Measurements from ENCODE around the gene UNCX.
A peak's percentile ranks its signal among the peaks of the same experiment; 100 is the strongest.
"Not testable (repeated sequence)": the region's sequence is repeated elsewhere in the genome, so short reads cannot be mapped to it uniquely, and the experiment has no call there.

Gene UNCX

DNA sequence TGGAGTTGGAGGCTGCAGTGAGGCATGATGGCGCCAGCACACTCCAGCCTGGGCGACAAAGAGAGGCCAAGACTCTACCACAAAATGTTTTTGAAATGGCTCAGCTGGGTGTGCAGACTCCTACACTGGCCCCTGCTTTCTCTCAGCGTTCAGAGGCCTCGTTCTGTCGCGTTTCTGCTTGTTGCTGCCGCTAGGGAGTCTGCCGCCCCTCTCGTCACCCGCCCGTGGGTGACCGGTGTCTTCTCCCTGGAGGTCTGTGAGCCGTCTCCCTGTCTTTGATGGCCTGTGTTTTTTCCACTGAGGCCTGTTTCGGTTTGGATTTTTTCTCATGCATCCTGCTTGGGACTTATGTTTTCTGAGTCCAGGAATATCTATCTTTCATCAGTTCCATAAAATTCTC lies 23.6 kb upstream of the UNCX start:
- H3K4me3 Mint-ChIP-seq = no peak overlapping the region

DNA sequence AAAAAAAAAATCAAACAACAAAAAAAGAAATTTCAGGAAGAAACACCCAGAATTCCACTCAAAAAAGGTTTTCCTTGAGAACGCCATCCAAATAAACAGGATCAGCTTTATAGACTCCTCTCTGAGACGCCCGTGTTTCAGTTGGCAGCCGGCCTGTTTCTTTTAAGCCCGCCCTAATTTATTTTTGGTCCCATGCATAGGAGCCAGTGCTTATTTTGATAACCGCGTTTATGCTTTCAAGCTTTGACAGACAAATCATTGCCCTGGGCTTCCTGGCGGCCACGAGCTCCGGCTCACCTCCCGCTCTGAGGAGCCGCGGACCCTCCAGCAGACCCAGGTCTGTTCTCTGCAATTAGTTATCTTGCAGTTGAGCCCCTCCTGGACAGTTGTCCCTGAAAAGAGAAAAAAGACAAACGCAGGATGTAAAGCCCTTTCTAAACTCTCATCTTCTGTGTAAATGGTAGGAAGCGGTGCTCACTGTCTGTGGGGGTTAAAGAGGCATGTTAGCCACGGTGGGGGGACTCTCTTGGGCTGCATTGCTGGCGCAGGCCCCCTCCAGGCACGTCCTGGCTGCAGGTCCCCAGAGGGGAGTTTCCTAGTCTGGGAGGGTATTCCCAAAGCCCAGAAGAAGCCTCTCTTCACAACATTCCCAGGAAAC lies 22.2 kb upstream of the UNCX start:
- no peak for DNase-seq
- ATAC-seq = no peak
- peak overlapping the region in 1 of 2 donors; percentile 29 for H3K4me3 Mint-ChIP-seq
- no peaks in the 10 kb centered on the region for H3K9me3 Mint-ChIP-seq
- H3K4me1 Mint-ChIP-seq = peaks cover 5% of the 10 kb centered on the region
- H3K27me3 Mint-ChIP-seq = peaks cover 58% of the 10 kb centered on the region
- no peak overlapping the region for H3K27ac Mint-ChIP-seq

More for the DNA sequence above, 23.6 kb upstream of the UNCX start:
- Mint-ChIP-seq H3K9me3 (no peaks in the 10 kb centered on the region), H3K27ac (no peak overlapping the region), H3K4me1 (peaks cover 5% of the 10 kb centered on the region), H3K27me3 (peaks cover 51% of the 10 kb centered on the region)
- no peak for ATAC-seq
- no peak for DNase-seq

- Mint-ChIP-seq H3K27ac (no peak overlapping the region), H3K27me3 (peaks cover 64% of the 10 kb centered on the region), H3K4me1 (peaks cover 5% of the 10 kb centered on the region), H3K9me3 (no peaks in the 10 kb centered on the region), H3K4me3 (no peak overlapping the region)
- no peak for ATAC-seq
- no peak for DNase-seq
Observed at GRCh38 chr7:1210979-1211608, 21.6 kb upstream of the UNCX start.

GRCh38 chr7:1211611-1212010 lies 21.1 kb upstream of the UNCX start:
- Mint-ChIP-seq H3K27ac (no peak overlapping the region), H3K9me3 (no peaks in the 10 kb centered on the region), H3K4me1 (peaks cover 5% of the 10 kb centered on the region), H3K27me3 (peaks cover 68% of the 10 kb centered on the region), H3K4me3 (no peak overlapping the region)
- DNase-seq (no peak), ATAC-seq (no peak)

DNA sequence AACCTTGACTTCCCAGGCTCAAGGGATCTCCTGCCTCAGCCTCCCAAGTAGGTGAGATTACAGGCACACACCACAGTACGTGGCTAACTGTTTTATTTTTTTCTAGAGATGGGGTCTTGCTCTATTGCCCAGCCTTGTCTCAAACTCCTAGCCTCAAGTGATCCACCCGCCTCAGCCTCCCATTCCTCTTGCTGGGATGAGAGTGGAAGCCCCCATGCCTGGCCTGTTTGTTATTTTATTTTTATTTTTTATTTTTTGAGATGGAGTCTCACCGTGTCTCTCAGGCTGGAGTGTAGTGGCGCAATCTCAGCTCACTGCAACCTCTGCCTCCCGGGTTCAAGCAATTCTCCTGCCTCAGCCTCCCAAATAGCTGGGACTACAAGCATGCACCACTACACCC lies 20.6 kb upstream of the UNCX start:
- ATAC-seq, H3K9me3 Mint-ChIP-seq, DNase-seq, H3K4me3 Mint-ChIP-seq, H3K27ac Mint-ChIP-seq, H3K4me1 Mint-ChIP-seq: not testable (repeated sequence)
- H3K27me3 Mint-ChIP-seq = peaks cover 72% of the 10 kb centered on the region

GRCh38 chr7:1214516-1214915 lies 18.2 kb upstream of the UNCX start:
- no peak for ATAC-seq

DNA sequence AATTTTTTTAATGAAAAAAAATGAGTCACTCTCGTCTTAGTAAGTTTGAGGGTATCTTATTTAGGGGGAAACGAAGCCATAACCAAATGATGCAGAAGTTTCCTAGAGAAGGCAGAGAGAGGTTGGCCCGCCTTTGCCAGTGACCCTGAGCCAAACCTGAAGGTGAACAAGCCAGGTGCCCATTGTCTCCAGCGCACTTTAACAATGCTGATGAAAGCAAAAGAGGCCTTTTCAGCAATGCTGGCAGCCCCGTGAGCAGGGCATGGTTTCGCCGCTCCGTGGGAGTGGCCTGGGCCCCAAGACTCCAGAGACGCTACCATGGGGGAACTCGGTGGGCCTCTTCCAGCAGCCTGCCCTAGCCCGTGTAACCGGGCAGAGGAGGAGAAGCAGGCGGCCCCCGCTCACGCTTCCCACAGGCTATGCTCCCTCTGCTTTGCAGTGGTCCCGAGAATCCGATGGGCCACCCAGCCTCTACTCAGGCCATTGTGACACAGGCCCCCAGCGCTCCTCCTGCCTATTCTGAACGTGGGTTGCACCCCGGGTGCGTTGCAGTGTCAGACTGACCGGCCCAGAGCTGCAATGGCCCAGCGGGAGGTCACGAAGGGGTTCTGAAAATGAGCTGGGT lies 14.0 kb upstream of the UNCX start:
- H3K27ac Mint-ChIP-seq = no peak overlapping the region
- peaks cover 2% of the 10 kb centered on the region for H3K4me1 Mint-ChIP-seq
- H3K27me3 Mint-ChIP-seq = peaks cover 90% of the 10 kb centered on the region
- ATAC-seq (no peak), DNase-seq (no peak)
- no peak overlapping the region for H3K4me3 Mint-ChIP-seq
- H3K9me3 Mint-ChIP-seq = no peaks in the 10 kb centered on the region

More at GRCh38 chr7:1214516-1214915, 18.2 kb upstream of the UNCX start:
- H3K4me3 Mint-ChIP-seq = no peak overlapping the region
- no peak overlapping the region for H3K27ac Mint-ChIP-seq
- no peak for DNase-seq
- peaks cover 85% of the 10 kb centered on the region for H3K27me3 Mint-ChIP-seq
- H3K9me3 Mint-ChIP-seq = no peaks in the 10 kb centered on the region
- peaks cover 5% of the 10 kb centered on the region for H3K4me1 Mint-ChIP-seq

- no peak for ATAC-seq
- H3K27me3 Mint-ChIP-seq = peaks cover 90% of the 10 kb centered on the region
Observed at GRCh38 chr7:1219498-1219897, 13.2 kb upstream of the UNCX start.

DNA sequence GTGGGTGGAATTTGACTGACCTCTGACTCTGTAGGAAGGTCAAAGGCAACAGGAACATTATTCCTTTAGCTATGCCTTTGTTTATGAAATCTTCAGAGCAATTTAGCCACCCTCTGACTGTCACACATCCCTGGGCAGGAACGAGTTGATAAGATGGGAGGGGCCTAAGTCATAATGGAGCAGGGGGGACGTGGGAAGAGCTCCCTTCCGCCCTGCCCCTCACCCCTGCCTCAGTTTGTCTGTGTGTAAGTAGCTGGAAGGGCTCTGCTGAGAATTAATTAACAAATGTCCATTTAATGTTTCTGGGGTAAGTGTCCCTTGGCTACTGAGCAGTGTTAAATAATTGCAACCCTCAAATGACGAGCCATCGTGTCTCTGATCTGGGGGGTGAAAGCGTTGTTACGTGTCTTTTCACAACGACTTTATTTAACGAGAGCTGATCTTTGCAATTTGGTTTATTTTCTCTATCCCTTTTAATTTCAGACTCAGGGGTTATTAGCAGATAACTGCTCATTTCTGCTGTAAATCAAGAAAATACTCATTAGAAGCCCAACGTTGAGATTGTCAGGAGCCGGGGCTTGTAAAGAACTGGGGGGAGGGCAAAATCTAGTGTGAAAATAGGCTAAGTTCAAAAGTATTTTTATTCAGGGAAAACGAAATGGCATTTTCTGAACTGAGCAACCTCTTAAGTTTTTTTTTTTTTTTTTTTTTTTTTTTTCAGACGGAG lies 12.5 kb upstream of the UNCX start:
- DNase-seq (no peak), ATAC-seq (no peak)
- Mint-ChIP-seq H3K4me1 (peaks cover 11% of the 10 kb centered on the region), H3K27ac (no peak overlapping the region), H3K9me3 (no peaks in the 10 kb centered on the region), H3K4me3 (no peak overlapping the region), H3K27me3 (peaks cover 94% of the 10 kb centered on the region)

More at GRCh38 chr7:1219498-1219897, 13.2 kb upstream of the UNCX start:
- no peak for DNase-seq
- no peak overlapping the region for H3K4me3 Mint-ChIP-seq
- H3K27ac Mint-ChIP-seq = no peak overlapping the region
- peaks cover 10% of the 10 kb centered on the region for H3K4me1 Mint-ChIP-seq
- no peaks in the 10 kb centered on the region for H3K9me3 Mint-ChIP-seq

DNA sequence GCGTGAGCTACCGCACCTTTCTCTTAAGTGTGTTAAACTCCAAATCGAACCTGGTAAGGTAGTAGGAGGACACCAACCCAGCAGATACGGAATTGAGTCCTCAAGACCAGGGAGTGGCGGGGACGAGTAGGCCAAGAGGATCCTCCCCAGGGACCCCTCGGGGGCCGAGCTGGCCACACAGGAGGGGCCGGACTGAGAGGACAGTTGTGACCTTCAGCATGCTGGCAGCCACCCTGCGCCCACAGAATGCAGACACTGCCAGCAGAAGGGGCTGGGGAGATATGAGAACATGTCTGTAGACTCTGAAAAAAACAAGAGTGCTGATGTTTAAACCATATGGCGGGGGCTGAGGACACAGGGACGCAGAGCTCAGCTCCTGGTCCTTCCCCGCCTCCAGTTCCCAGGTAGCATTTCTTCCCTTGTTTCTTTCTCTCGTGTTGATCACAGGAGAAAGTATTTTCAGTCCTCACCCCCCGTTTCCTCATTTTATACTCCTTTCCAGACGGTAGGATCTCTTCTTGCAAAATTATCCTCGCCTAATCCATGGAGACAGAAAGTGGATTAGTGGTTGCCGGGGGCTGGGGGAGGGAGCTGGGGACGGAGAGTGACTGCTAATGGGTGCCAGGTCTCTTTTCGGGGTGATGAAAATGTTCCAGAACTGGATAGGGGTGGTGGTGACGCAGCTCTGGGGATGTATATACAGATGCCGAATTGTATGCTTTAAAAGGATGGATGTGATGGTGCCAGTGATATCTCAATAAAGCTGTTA lies 11.5 kb upstream of the UNCX start:
- Mint-ChIP-seq H3K4me3 (no peak overlapping the region), H3K27me3 (peaks cover 97% of the 10 kb centered on the region), H3K9me3 (no peaks in the 10 kb centered on the region), H3K4me1 (peaks cover 11% of the 10 kb centered on the region), H3K27ac (no peak overlapping the region)
- DNase-seq (no peak), ATAC-seq (no peak)

- H3K27me3 Mint-ChIP-seq = peaks cover 100% of the 10 kb centered on the region
- H3K27ac Mint-ChIP-seq = no peak overlapping the region
- DNase-seq (no peak), ATAC-seq (no peak)
- H3K4me3 Mint-ChIP-seq = no peak overlapping the region
- H3K4me1 Mint-ChIP-seq = peaks cover 17% of the 10 kb centered on the region
- no peaks in the 10 kb centered on the region for H3K9me3 Mint-ChIP-seq
Observed at GRCh38 chr7:1223196-1223981, 9.3 kb upstream of the UNCX start.

- Mint-ChIP-seq H3K4me3 (no peak overlapping the region), H3K4me1 (peaks cover 17% of the 10 kb centered on the region), H3K27ac (no peak overlapping the region), H3K27me3 (peaks cover 98% of the 10 kb centered on the region), H3K9me3 (no peaks in the 10 kb centered on the region)
- ATAC-seq (no peak), DNase-seq (peak in 1 of 2 donors; percentile 9)
Observed at GRCh38 chr7:1224086-1224716, 8.5 kb upstream of the UNCX start.

GRCh38 chr7:1225030-1225429 lies 7.6 kb upstream of the UNCX start:
- Mint-ChIP-seq H3K4me1 (peaks cover 17% of the 10 kb centered on the region), H3K9me3 (no peaks in the 10 kb centered on the region), H3K27ac (no peak overlapping the region), H3K4me3 (no peak overlapping the region), H3K27me3 (peaks cover 89% of the 10 kb centered on the region)
- ATAC-seq = no peak
- DNase-seq = no peak

DNA sequence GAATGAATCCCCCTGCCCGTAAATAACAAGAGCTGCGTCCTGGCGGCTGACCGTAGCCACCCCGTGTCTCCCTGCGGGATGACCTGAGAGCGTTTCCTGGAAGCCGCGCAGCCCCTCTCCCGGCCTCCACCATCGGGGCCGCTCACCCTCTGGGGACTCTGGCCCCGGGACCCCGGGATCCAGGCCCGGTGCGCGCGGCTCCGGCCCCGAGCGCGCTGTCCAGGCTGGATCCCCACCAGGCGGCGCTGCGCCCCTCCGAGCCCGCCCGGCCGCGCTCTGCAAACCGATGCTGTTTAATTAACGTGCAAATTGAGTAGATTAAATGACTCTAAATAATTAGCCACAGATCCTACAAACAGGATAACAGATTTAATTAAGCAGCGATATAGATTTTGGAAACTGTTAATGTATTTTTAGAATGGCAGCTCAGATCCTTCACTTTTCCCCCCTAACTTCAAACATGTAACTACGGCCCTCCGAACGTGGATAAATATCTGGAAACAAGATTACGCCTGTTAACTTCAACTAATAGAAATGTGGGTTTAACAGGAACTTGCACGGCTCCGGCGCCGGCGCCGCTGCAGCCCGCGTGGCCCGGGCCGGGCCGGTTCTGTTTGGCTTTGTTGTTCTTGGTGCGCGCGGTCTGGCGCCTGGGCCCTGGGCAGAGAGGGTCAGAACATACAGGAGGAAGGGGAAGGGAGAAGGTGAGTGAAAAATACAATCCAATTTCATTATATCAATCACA lies 7.1 kb upstream of the UNCX start:
- no peaks in the 10 kb centered on the region for H3K9me3 Mint-ChIP-seq

More for the DNA sequence above, 7.1 kb upstream of the UNCX start:
- peak; percentile 48 to 64 for DNase-seq
- Mint-ChIP-seq H3K27me3 (peaks cover 88% of the 10 kb centered on the region), H3K4me3 (no peak overlapping the region), H3K4me1 (peaks cover 19% of the 10 kb centered on the region), H3K27ac (no peak overlapping the region)
- peak; percentile 52 for ATAC-seq
